Astrocyte (in vitro differentiated cells and primary cell): ENCODE measurements around the gene COG4. TPM values are rescaled to one million over a fixed set of nuclear protein-coding genes. Genes with fewer than 3 reads are reported as not detected.

Experiments used
- DNase-seq: peaks from one replicate; pipeline ENCODE4 v3.0.0-alpha.2; 2010; ENCODE audit warnings: low read depth
- FAIRE-seq: peaks from 2 replicates; lab custom pipeline; 2011; peaks lifted over from hg19 to GRCh38; lab: Jason Lieb, UNC
- H2AFZ ChIP-seq: 2 replicates; pipeline ENCODE4 v1.6.0; 2012; ENCODE audit warnings: low read depth, low read length, inconsistent platforms
- H3K27ac ChIP-seq: 2 replicates; pipeline ENCODE4 v1.5.1; 2011; ENCODE audit warnings: low read depth, low read length, inconsistent platforms
- H3K27me3 ChIP-seq: 2 replicates; pipeline ENCODE4 v1.6.0; 2011; ENCODE audit warnings: low read length, inconsistent platforms; ENCODE audit not compliant: insufficient read depth
- H3K36me3 ChIP-seq: 2 replicates; pipeline ENCODE4 v1.5.1; 2011; ENCODE audit warnings: low read length, inconsistent platforms; ENCODE audit not compliant: insufficient read depth
- H3K4me1 ChIP-seq: 2 replicates; pipeline ENCODE4 v1.5.1; 2011; ENCODE audit warnings: low read length, inconsistent platforms; ENCODE audit not compliant: insufficient read depth
- H3K4me2 ChIP-seq: 2 replicates; pipeline ENCODE4 v1.6.0; 2012; ENCODE audit warnings: low read length, inconsistent platforms
- H3K4me3 ChIP-seq: 2 replicates; pipeline ENCODE4 v1.5.1; 2011; ENCODE audit warnings: low read depth, mild to moderate bottlenecking, low read length, inconsistent platforms; ENCODE audit not compliant: insufficient read depth
- H3K79me2 ChIP-seq: 2 replicates; pipeline ENCODE4 v1.6.0; 2012; ENCODE audit warnings: mild to moderate bottlenecking, low read length, inconsistent platforms; ENCODE audit not compliant: insufficient read depth
- H3K9ac ChIP-seq: 2 replicates; pipeline ENCODE4 v1.6.0; 2012; ENCODE audit warnings: mild to moderate bottlenecking, low read length, inconsistent platforms
- H3K9me3 ChIP-seq: 2 replicates; pipeline ENCODE4 v1.5.1; 2012; ENCODE audit warnings: low read depth, mild to moderate bottlenecking, low read length, inconsistent platforms; ENCODE audit not compliant: insufficient read depth
- H4K20me1 ChIP-seq: 2 replicates; pipeline ENCODE4 v1.6.0; 2012; ENCODE audit warnings: low read length, inconsistent platforms; ENCODE audit not compliant: insufficient read depth
- H3K27ac Mint-ChIP-seq: one replicate; pipeline ENCODE4 v1.8.0; 2021; ENCODE audit warnings: mild to moderate bottlenecking, mixed read lengths; ENCODE audit not compliant: unreplicated experiment
- H3K27me3 Mint-ChIP-seq: one replicate; pipeline ENCODE4 v1.8.0; 2021; ENCODE audit warnings: low read depth, mixed read lengths; ENCODE audit not compliant: unreplicated experiment
- H3K36me3 Mint-ChIP-seq: one replicate; pipeline ENCODE4 v1.8.0; 2021; ENCODE audit warnings: low read depth, mixed read lengths; ENCODE audit not compliant: unreplicated experiment
- H3K4me1 Mint-ChIP-seq: one replicate; pipeline ENCODE4 v1.8.0; 2021; ENCODE audit warnings: low read depth, mixed read lengths; ENCODE audit not compliant: unreplicated experiment
- H3K4me3 Mint-ChIP-seq: one replicate; pipeline ENCODE4 v1.8.0; 2021; ENCODE audit warnings: mild to moderate bottlenecking, moderate library complexity, mixed read lengths; ENCODE audit not compliant: unreplicated experiment
- H3K9me3 Mint-ChIP-seq: one replicate; pipeline ENCODE4 v1.8.0; 2021; ENCODE audit warnings: mild to moderate bottlenecking, mixed read lengths; ENCODE audit not compliant: unreplicated experiment
- CTCF ChIP-seq: IDR thresholded peaks from 2 replicates; pipeline ENCODE4 v1.5.1; 2011; ENCODE audit warnings: low read depth, mild to moderate bottlenecking, inconsistent platforms, low read length, moderate library complexity; ENCODE audit not compliant: insufficient read depth
- EZH2 ChIP-seq: IDR thresholded peaks from 2 replicates; pipeline ENCODE4 v1.6.1; 2012; ENCODE audit warnings: mild to moderate bottlenecking, low read length, inconsistent platforms; ENCODE audit not compliant: insufficient read depth
- total RNA-seq: library from RNA; stranded (reverse); gene quantifications from 2 replicates; pipeline ENCODE4 v1.2.1, GENCODE V29; 2021

COG4 gene
- total RNA-seq, 1 donor from 2014 or later: 42.6 TPM

- FAIRE-seq (no peak), DNase-seq (no peak)
- Mint-ChIP-seq H3K27me3 (no peaks in the 10 kb centered on the region), H3K9me3 (peaks cover 3% of the 10 kb centered on the region), H3K27ac (no peak overlapping the region), H3K4me1 (peaks cover 6% of the 10 kb centered on the region), H3K36me3 (peaks cover 29% of the 10 kb centered on the region), H3K4me3 (no peak overlapping the region)
- Histone ChIP-seq H3K9me3 (no peaks in the 10 kb centered on the region), H3K4me1 (no peaks in the 10 kb centered on the region), H3K4me3 (no peak overlapping the region), H3K79me2 (no peaks in the 10 kb centered on the region), H3K9ac (no peak overlapping the region), H3K36me3 (peaks cover 32% of the 10 kb centered on the region), H2AFZ (no peak overlapping the region), H4K20me1 (no peaks in the 10 kb centered on the region), H3K27ac (no peak overlapping the region), H3K4me2 (no peak overlapping the region), H3K27me3 (no peaks in the 10 kb centered on the region)
- TF ChIP-seq EZH2: no peak
- TF ChIP-seq CTCF: no peak
Observed at GRCh38 chr16:70494202-70494770, 29.1 kb downstream of the COG4 start.

- Mint-ChIP-seq H3K27me3 (no peaks in the 10 kb centered on the region), H3K4me3 (no peak overlapping the region), H3K36me3 (peaks cover 29% of the 10 kb centered on the region), H3K4me1 (peaks cover 6% of the 10 kb centered on the region), H3K9me3 (peaks cover 3% of the 10 kb centered on the region), H3K27ac (no peak overlapping the region)
- H3K79me2 ChIP-seq: no peaks in the 10 kb centered on the region
- H4K20me1 ChIP-seq: no peaks in the 10 kb centered on the region
- no peaks in the 10 kb centered on the region for H3K4me1 ChIP-seq
- DNase-seq: no peak
- H3K36me3 ChIP-seq: peaks cover 32% of the 10 kb centered on the region
- H2AFZ ChIP-seq: no peak overlapping the region
- H3K4me2 ChIP-seq: no peak overlapping the region
- H3K27me3 ChIP-seq: no peaks in the 10 kb centered on the region
- TF ChIP-seq CTCF (no peak), EZH2 (no peak)
- H3K9ac ChIP-seq: no peak overlapping the region
- H3K9me3 ChIP-seq: no peaks in the 10 kb centered on the region
- H3K27ac ChIP-seq: no peak overlapping the region
- FAIRE-seq: no peak
- H3K4me3 ChIP-seq: no peak overlapping the region
Observed at GRCh38 chr16:70493802-70494201, 29.6 kb downstream of the COG4 start.

DNA sequence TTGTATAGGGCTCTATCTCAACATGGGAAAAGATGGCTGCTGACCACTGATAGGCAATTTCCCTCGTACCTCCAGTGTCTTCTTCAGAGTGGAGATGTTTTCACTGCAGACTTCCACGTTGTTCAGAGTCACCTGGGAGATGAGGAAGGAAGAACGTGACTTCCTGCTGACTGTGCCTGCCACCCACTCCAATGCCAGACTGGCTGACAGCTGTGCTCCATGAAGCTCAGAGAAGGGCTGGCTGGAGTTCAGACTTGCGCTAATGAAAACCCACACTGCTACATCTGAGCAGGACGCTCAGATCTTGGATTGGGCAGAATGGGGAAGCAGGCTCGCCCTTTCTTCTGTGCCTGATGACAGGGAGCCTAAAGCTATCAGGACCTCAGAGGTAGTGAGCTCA, 33.1 kb downstream of the COG4 start:
- H3K4me1 Mint-ChIP-seq: peaks cover 6% of the 10 kb centered on the region
- no peak overlapping the region for H3K4me3 ChIP-seq
- H3K36me3 Mint-ChIP-seq: peaks cover 19% of the 10 kb centered on the region
- H3K9me3 Mint-ChIP-seq: no peaks in the 10 kb centered on the region
- H3K27ac ChIP-seq: no peak overlapping the region
- no peaks in the 10 kb centered on the region for H4K20me1 ChIP-seq
- no peak overlapping the region for H3K4me2 ChIP-seq
- no peak overlapping the region for H3K27ac Mint-ChIP-seq
- no peak overlapping the region for H2AFZ ChIP-seq
- no peaks in the 10 kb centered on the region for H3K27me3 ChIP-seq
- DNase-seq (no peak), FAIRE-seq (no peak)
- no peak overlapping the region for H3K4me3 Mint-ChIP-seq
- no peaks in the 10 kb centered on the region for H3K4me1 ChIP-seq
- no peaks in the 10 kb centered on the region for H3K9me3 ChIP-seq
- no peaks in the 10 kb centered on the region for H3K79me2 ChIP-seq
- TF ChIP-seq CTCF: no peak
- TF ChIP-seq EZH2: no peak
- H3K9ac ChIP-seq: no peak overlapping the region
- no peaks in the 10 kb centered on the region for H3K27me3 Mint-ChIP-seq
- H3K36me3 ChIP-seq: peaks cover 11% of the 10 kb centered on the region
